ENCODE data around the gene PRAC1. TPM values are rescaled to one million over a fixed set of nuclear protein-coding genes. Genes with fewer than 3 reads are reported as not detected.

The PRAC1 gene
- total and polyA plus RNA-seq, 5 experiments from 2014 or later: not detected

- peak overlapping the region in 2 of 10 donors; percentile 40 to 79 for H3K27ac Mint-ChIP-seq
- ATAC-seq: no peak
- peaks cover 29 to 52% (median 36%) of the 10 kb centered on the region in 4 donors for H3K4me1 Mint-ChIP-seq
These were observed 7.3 kb upstream of the PRAC1 start for GRCh38 chr17:48729335-48730239.

GRCh38 chr17:48728232-48729231 lies 6.2 kb upstream of the PRAC1 start, which contains the start of gene HOXB13:
HOXB13 (minus strand) TSS chr17:48728750; CDS start chr17:48728593, 157 bp downstream.
- peak within 1 kb of the TSS in 3 of 10 donors; percentile 43 to 79 (median 79) for H3K27ac Mint-ChIP-seq
- POLR2A ChIA-PET: interaction anchor here (0.5 to 1.5 kb wide), 3 partner anchors 11 to 333 kb away, joined by 3 to 4 read pairs (median 3); no protein-coding TSS in a partner anchor
- DNase-seq: peak in 4 of 10 donors; percentile 30 to 38 (median 36)
- H3K27me3 Mint-ChIP-seq: peaks cover 57 to 99% (median 83%) of the 10 kb centered on the region in 5 donors
- peaks cover 0 to 15% (median 7%) of the 10 kb centered on the region in 3 donors for H3K36me3 Mint-ChIP-seq
- peak in 1 of 2 donors; percentile 60 for ATAC-seq
- peak within 1 kb of the TSS; percentile 36 to 91 (median 76) for H3K4me3 Mint-ChIP-seq
- H3K4me1 Mint-ChIP-seq: peaks cover 31 to 55% (median 43%) of the 10 kb centered on the region in 4 donors
- no peaks in the 10 kb centered on the region for H3K9me3 Mint-ChIP-seq

More at GRCh38 chr17:48729335-48730239, 7.3 kb upstream of the PRAC1 start:
- H3K4me3 Mint-ChIP-seq: peak overlapping the region in 7 of 10 donors; percentile 4 to 91 (median 59)
- no peak for DNase-seq
- POLR2A ChIA-PET: interaction anchor here (1.2 kb wide), 1 partner anchor 9 kb away, joined by 4 read pairs; no protein-coding TSS in a partner anchor
- peaks cover 0 to 13% (median 11%) of the 10 kb centered on the region in 3 donors for H3K36me3 Mint-ChIP-seq
- H3K9me3 Mint-ChIP-seq: no peaks in the 10 kb centered on the region
- H3K27me3 Mint-ChIP-seq: peaks cover 53 to 99% (median 83%) of the 10 kb centered on the region in 5 donors

- Mint-ChIP-seq H3K36me3 (peaks cover 0 to 13% (median 7%) of the 10 kb centered on the region in 3 donors), H3K9me3 (no peaks in the 10 kb centered on the region), H3K27me3 (peaks cover 56 to 99% (median 85%) of the 10 kb centered on the region in 5 donors), H3K4me1 (peaks cover 27 to 53% (median 42%) of the 10 kb centered on the region in 4 donors), H3K27ac (no peak overlapping the region), H3K4me3 (peak overlapping the region in 7 of 10 donors; percentile 8 to 91 (median 73))
- ATAC-seq (no peak), DNase-seq (no peak)
- POLR2A ChIA-PET: interaction anchor here (1.5 kb wide), 1 partner anchor 10 kb away, joined by 3 read pairs; no protein-coding TSS in a partner anchor
These were observed 5.3 kb upstream of the PRAC1 start for GRCh38 chr17:48727415-48728175.

- Mint-ChIP-seq H3K27ac (peak overlapping the region in 1 of 10 donors; percentile 25), H3K4me1 (peaks cover 28 to 52% (median 40%) of the 10 kb centered on the region in 4 donors), H3K4me3 (peak overlapping the region in 2 of 10 donors; percentile 8 to 49), H3K9me3 (no peaks in the 10 kb centered on the region), H3K27me3 (peaks cover 57 to 99% (median 84%) of the 10 kb centered on the region in 5 donors), H3K36me3 (peaks cover 0 to 13% (median 7%) of the 10 kb centered on the region in 3 donors)
- POLR2A ChIA-PET: no interaction called here
- no peak for DNase-seq
- ATAC-seq: no peak
These were observed 4.6 kb upstream of the PRAC1 start for GRCh38 chr17:48726916-48727286.

- Mint-ChIP-seq H3K9me3 (no peaks in the 10 kb centered on the region), H3K27ac (peak overlapping the region in 1 of 10 donors; percentile 77), H3K27me3 (peaks cover 54 to 98% (median 81%) of the 10 kb centered on the region in 5 donors), H3K4me1 (peaks cover 28 to 52% (median 40%) of the 10 kb centered on the region in 4 donors), H3K36me3 (peaks cover 0 to 13% (median 7%) of the 10 kb centered on the region in 3 donors), H3K4me3 (peak overlapping the region in 1 of 10 donors; percentile 45)
- no peak for DNase-seq
- POLR2A ChIA-PET: interaction anchor here (0.5 kb wide), 1 partner anchor 158 kb away, joined by 3 read pairs; no protein-coding TSS in a partner anchor
- ATAC-seq: no peak
These were observed 4.0 kb upstream of the PRAC1 start for GRCh38 chr17:48726114-48726915.

- peaks cover 29 to 52% (median 40%) of the 10 kb centered on the region in 4 donors for H3K4me1 Mint-ChIP-seq
- H3K9me3 Mint-ChIP-seq: peaks cover 0 to 4% (median 0%) of the 10 kb centered on the region in 9 donors
- H3K36me3 Mint-ChIP-seq: peaks cover 0 to 18% (median 10%) of the 10 kb centered on the region in 3 donors
- peak overlapping the region in 1 of 10 donors; percentile 62 for H3K27ac Mint-ChIP-seq
- ATAC-seq (no peak), DNase-seq (no peak)
- peaks cover 56 to 98% (median 81%) of the 10 kb centered on the region in 5 donors for H3K27me3 Mint-ChIP-seq
- peak overlapping the region in 8 of 10 donors; percentile 46 to 76 (median 71) for H3K4me3 Mint-ChIP-seq
- POLR2A ChIA-PET: interaction anchor here (0.5 to 0.8 kb wide), 2 partner anchors 10 to 159 kb away, joined by 3 read pairs; no protein-coding TSS in a partner anchor
These were observed 3.2 kb upstream of the PRAC1 start for GRCh38 chr17:48725288-48726064.

GRCh38 chr17:48725004-48725287 lies 2.6 kb upstream of the PRAC1 start:
- POLR2A ChIA-PET: interaction anchor here (0.8 kb wide), 1 partner anchor 11 kb away, joined by 3 read pairs; no protein-coding TSS in a partner anchor
- Mint-ChIP-seq H3K27me3 (peaks cover 54 to 98% (median 79%) of the 10 kb centered on the region in 5 donors), H3K27ac (no peak overlapping the region), H3K4me1 (peaks cover 28 to 52% (median 41%) of the 10 kb centered on the region in 4 donors), H3K9me3 (peaks cover 0 to 7% (median 0%) of the 10 kb centered on the region in 9 donors), H3K36me3 (peaks cover 0 to 18% (median 12%) of the 10 kb centered on the region in 3 donors), H3K4me3 (peak overlapping the region in 8 of 10 donors; percentile 46 to 76 (median 71))
- peak in 1 of 2 donors; percentile 5 for ATAC-seq
- no peak for DNase-seq

- peaks cover 54 to 98% (median 77%) of the 10 kb centered on the region in 5 donors for H3K27me3 Mint-ChIP-seq
- peaks cover 26 to 51% (median 41%) of the 10 kb centered on the region in 4 donors for H3K4me1 Mint-ChIP-seq
- peaks cover 0 to 7% (median 0%) of the 10 kb centered on the region in 9 donors for H3K9me3 Mint-ChIP-seq
- H3K4me3 Mint-ChIP-seq: peak overlapping the region; percentile 49 to 82 (median 76)
- ATAC-seq (peak; percentile 75 to 77), DNase-seq (peak; percentile 54 to 89 (median 68))
- peaks cover 0 to 18% (median 12%) of the 10 kb centered on the region in 3 donors for H3K36me3 Mint-ChIP-seq
- H3K27ac Mint-ChIP-seq: peak overlapping the region in 1 of 10 donors; percentile 48
- POLR2A ChIA-PET: interaction anchor here (0.5 to 1.6 kb wide), 4 partner anchors 8 to 551 kb away, joined by 3 read pairs; no protein-coding TSS in a partner anchor
These were observed 2.1 kb upstream of the PRAC1 start for GRCh38 chr17:48724251-48725003.
